ENCODE data around the gene CFAP100. TPM values are rescaled to one million over a fixed set of nuclear protein-coding genes. Genes with fewer than 3 reads are reported as not detected.

The CFAP100 gene
- total RNA-seq, 3 donors from 2014 or later (not counting 1 experiment from before 2014, with no cell fraction given) = not detected

- Histone ChIP-seq H3K27me3 (ENCODE audit: control insufficient read depth, insufficient read depth, low read length) (no peaks in the 10 kb centered on the region), H3K36me3 (ENCODE audit: control insufficient read depth, insufficient read depth, low read length) (no peaks in the 10 kb centered on the region), H3K9me3 (ENCODE audit: control insufficient read depth, insufficient read depth, low read length) (peaks cover 6% of the 10 kb centered on the region), H3K4me3 (ENCODE audit: low read length) (no peak overlapping the region), H3K4me1 (ENCODE audit: control insufficient read depth, insufficient read depth, low read length) (no peaks in the 10 kb centered on the region), H3K27ac (ENCODE audit: low read length) (no peak overlapping the region)
- H3K4me1 Mint-ChIP-seq = no peaks in the 10 kb centered on the region
- H3K9me3 Mint-ChIP-seq = no peaks in the 10 kb centered on the region
- intact Hi-C loops (cut with micrococcal nuclease) = no loop called here
- no peak for ATAC-seq
- TF ChIP-seq, protein P1, sequence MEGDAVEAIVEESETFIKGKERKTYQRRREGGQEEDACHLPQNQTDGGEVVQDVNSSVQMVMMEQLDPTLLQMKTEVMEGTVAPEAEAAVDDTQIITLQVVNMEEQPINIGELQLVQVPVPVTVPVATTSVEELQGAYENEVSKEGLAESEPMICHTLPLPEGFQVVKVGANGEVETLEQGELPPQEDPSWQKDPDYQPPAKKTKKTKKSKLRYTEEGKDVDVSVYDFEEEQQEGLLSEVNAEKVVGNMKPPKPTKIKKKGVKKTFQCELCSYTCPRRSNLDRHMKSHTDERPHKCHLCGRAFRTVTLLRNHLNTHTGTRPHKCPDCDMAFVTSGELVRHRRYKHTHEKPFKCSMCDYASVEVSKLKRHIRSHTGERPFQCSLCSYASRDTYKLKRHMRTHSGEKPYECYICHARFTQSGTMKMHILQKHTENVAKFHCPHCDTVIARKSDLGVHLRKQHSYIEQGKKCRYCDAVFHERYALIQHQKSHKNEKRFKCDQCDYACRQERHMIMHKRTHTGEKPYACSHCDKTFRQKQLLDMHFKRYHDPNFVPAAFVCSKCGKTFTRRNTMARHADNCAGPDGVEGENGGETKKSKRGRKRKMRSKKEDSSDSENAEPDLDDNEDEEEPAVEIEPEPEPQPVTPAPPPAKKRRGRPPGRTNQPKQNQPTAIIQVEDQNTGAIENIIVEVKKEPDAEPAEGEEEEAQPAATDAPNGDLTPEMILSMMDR (IDR thresholded peaks at IDR 0.05) = no peak
- H3K36me3 Mint-ChIP-seq = no peaks in the 10 kb centered on the region
- DNase-seq = no peak
- WGBS (ENCODE audit: insufficient coverage) = 85% methylated on average over 1 of the region's 1 CpG
- no peak overlapping the region for H3K4me3 Mint-ChIP-seq
- H3K27me3 Mint-ChIP-seq (ENCODE audit: low read depth in 2 of 2) = peaks cover 8 to 14% of the 10 kb centered on the region in 2 donors
- H3K27ac Mint-ChIP-seq = no peak overlapping the region
Measured at GRCh38 chr3:126399351-126399735, 4.6 kb downstream of the CFAP100 start.

- no peaks in the 10 kb centered on the region for H3K36me3 Mint-ChIP-seq
- intact Hi-C loops (cut with micrococcal nuclease) = no loop called here
- Histone ChIP-seq H3K36me3 (ENCODE audit: control insufficient read depth, insufficient read depth, low read length) (no peaks in the 10 kb centered on the region), H3K4me3 (ENCODE audit: low read length) (no peak overlapping the region), H3K27me3 (ENCODE audit: control insufficient read depth, insufficient read depth, low read length) (no peaks in the 10 kb centered on the region), H3K4me1 (ENCODE audit: control insufficient read depth, insufficient read depth, low read length) (no peaks in the 10 kb centered on the region), H3K27ac (ENCODE audit: low read length) (no peak overlapping the region), H3K9me3 (ENCODE audit: control insufficient read depth, insufficient read depth, low read length) (peaks cover 6% of the 10 kb centered on the region)
- WGBS (ENCODE audit: insufficient coverage) = 82% methylated on average over 3 of the region's 4 CpGs
- no peak for DNase-seq
- H3K4me1 Mint-ChIP-seq = no peaks in the 10 kb centered on the region
- H3K9me3 Mint-ChIP-seq = no peaks in the 10 kb centered on the region
- no peak for ATAC-seq
- no peak overlapping the region for H3K4me3 Mint-ChIP-seq
- H3K27ac Mint-ChIP-seq = no peak overlapping the region
- TF ChIP-seq, protein P1 (IDR thresholded peaks at IDR 0.05) = no peak
- H3K27me3 Mint-ChIP-seq (ENCODE audit: low read depth in 2 of 2) = peaks cover 8 to 13% of the 10 kb centered on the region in 2 donors
Measured at GRCh38 chr3:126399756-126400155, 5.0 kb downstream of the CFAP100 start.

DNA sequence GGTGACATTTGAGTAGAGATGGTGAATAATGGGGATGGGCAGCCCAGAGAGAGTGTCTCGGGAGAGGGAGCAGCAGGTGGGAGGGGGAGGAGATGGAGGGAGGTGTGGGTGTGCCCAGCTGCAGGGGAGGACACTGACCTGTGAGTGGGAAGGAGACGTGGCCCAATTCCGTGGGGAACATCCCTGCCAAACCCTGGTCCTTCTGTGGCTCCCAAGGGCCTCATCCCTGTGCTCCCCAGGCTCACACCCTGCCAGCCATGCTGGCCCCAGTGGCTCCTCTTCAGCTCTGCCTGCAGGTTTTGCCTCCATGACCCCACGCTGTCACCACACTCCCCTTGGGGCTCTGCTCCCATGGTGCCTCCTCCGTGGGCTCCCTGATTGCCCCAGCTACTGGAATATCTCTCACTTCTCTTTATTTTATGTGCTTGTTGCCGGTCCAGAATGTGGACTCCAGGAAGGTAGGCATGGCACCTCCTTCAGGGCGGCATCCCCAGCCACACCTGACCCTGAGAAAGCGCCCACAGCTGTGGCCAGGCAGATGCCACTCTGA is 7.0 kb downstream of the CFAP100 start:
- Mint-ChIP-seq H3K27me3 (ENCODE audit: low read depth in 2 of 2) (peaks cover 0 to 6% of the 10 kb centered on the region in 2 donors), H3K36me3 (no peaks in the 10 kb centered on the region), H3K27ac (no peak overlapping the region), H3K4me3 (no peak overlapping the region), H3K9me3 (no peaks in the 10 kb centered on the region), H3K4me1 (no peaks in the 10 kb centered on the region)
- TF ChIP-seq, protein P1 (IDR thresholded peaks at IDR 0.05) = no peak
- intact Hi-C loops (cut with micrococcal nuclease) = no loop called here
- no peaks in the 10 kb centered on the region for H3K27me3 ChIP-seq (ENCODE audit: control insufficient read depth, insufficient read depth, low read length)
- H3K9me3 ChIP-seq (ENCODE audit: control insufficient read depth, insufficient read depth, low read length) = peaks cover 6% of the 10 kb centered on the region
- H3K27ac ChIP-seq (ENCODE audit: low read length) = no peak overlapping the region
- H3K36me3 ChIP-seq (ENCODE audit: control insufficient read depth, insufficient read depth, low read length) = no peaks in the 10 kb centered on the region
- H3K4me3 ChIP-seq (ENCODE audit: low read length) = no peak overlapping the region
- no peak for ATAC-seq
- 76% methylated on average over 8 of the region's 8 CpGs for WGBS (ENCODE audit: insufficient coverage)
- no peaks in the 10 kb centered on the region for H3K4me1 ChIP-seq (ENCODE audit: control insufficient read depth, insufficient read depth, low read length)
- no peak for DNase-seq

- no peaks in the 10 kb centered on the region for H3K4me1 ChIP-seq (ENCODE audit: control insufficient read depth, insufficient read depth, low read length)
- Mint-ChIP-seq H3K36me3 (no peaks in the 10 kb centered on the region), H3K27ac (no peak overlapping the region), H3K27me3 (ENCODE audit: low read depth in 2 of 2) (peaks cover 0 to 6% of the 10 kb centered on the region in 2 donors), H3K4me1 (no peaks in the 10 kb centered on the region), H3K9me3 (no peaks in the 10 kb centered on the region), H3K4me3 (no peak overlapping the region)
- DNase-seq (no peak), ATAC-seq (no peak)
- H3K9me3 ChIP-seq (ENCODE audit: control insufficient read depth, insufficient read depth, low read length) = peaks cover 6% of the 10 kb centered on the region
- H3K36me3 ChIP-seq (ENCODE audit: control insufficient read depth, insufficient read depth, low read length) = no peaks in the 10 kb centered on the region
- intact Hi-C loops (cut with micrococcal nuclease) = no loop called here
- no peak overlapping the region for H3K4me3 ChIP-seq (ENCODE audit: low read length)
- no peaks in the 10 kb centered on the region for H3K27me3 ChIP-seq (ENCODE audit: control insufficient read depth, insufficient read depth, low read length)
- TF ChIP-seq, protein P1 (IDR thresholded peaks at IDR 0.05) = no peak
- H3K27ac ChIP-seq (ENCODE audit: low read length) = no peak overlapping the region
- 82% methylated on average over 6 of the region's 6 CpGs for WGBS (ENCODE audit: insufficient coverage)
Measured at GRCh38 chr3:126402178-126402577, 7.5 kb downstream of the CFAP100 start.

Measured in natural killer cell (primary cell).